H9 (cell line): ENCODE measurements around the gene GTPBP6. TPM values are rescaled to one million over a fixed set of nuclear protein-coding genes. Genes with fewer than 3 reads are reported as not detected.

Experiments used
- DNase-seq: peaks from one replicate; pipeline ENCODE4 v3.0.0-alpha.2; 2017
- H2AFZ ChIP-seq: one replicate; pipeline ENCODE4 v1.6.1; 2013; ENCODE audit warnings: mild to moderate bottlenecking, low read length, control low read depth, moderate library complexity
- H2AK5ac ChIP-seq: 2 replicates; pipeline ENCODE4 v1.6.1; 2013; ENCODE audit warnings: low read length, control low read depth, mixed read lengths; ENCODE audit not compliant: insufficient read length
- H2BK120ac ChIP-seq: one replicate; pipeline ENCODE4 v1.6.1; 2013; ENCODE audit warnings: low read depth, mild to moderate bottlenecking, low read length, control low read depth, inconsistent platforms; ENCODE audit not compliant: poor library complexity, severe bottlenecking
- H2BK12ac ChIP-seq: 2 replicates; pipeline ENCODE4 v1.6.1; 2013; ENCODE audit warnings: low read length, control low read depth, mixed read lengths, low read depth; ENCODE audit not compliant: insufficient read length
- H2BK15ac ChIP-seq: 2 replicates; pipeline ENCODE4 v1.6.1; 2013; ENCODE audit warnings: low read depth, low read length, control low read depth
- H2BK20ac ChIP-seq: one replicate; pipeline ENCODE4 v1.6.1; 2013; ENCODE audit warnings: low read depth, mild to moderate bottlenecking, low read length, control low read depth, inconsistent platforms; ENCODE audit not compliant: poor library complexity, severe bottlenecking
- H2BK5ac ChIP-seq: 2 replicates; pipeline ENCODE4 v1.6.1; 2013; ENCODE audit warnings: low read length, control low read depth, mixed read lengths; ENCODE audit not compliant: insufficient read length
- H3K14ac ChIP-seq: 2 replicates; pipeline ENCODE4 v1.6.1; 2013; ENCODE audit warnings: low read length, control low read depth; ENCODE audit not compliant: insufficient read depth
- H3K18ac ChIP-seq: 2 replicates; pipeline ENCODE4 v1.6.1; 2013; ENCODE audit warnings: low read depth, mild to moderate bottlenecking, mixed read lengths, low read length, control low read depth; ENCODE audit not compliant: insufficient read length
- H3K23ac ChIP-seq: 2 replicates; pipeline ENCODE4 v1.6.1; 2013; ENCODE audit warnings: low read length, control low read depth, mixed read lengths, low read depth; ENCODE audit not compliant: insufficient read length
- H3K23me2 ChIP-seq: 2 replicates; pipeline ENCODE4 v1.6.1; 2013; ENCODE audit warnings: low read depth, mild to moderate bottlenecking, mixed read lengths, low read length, control low read depth; ENCODE audit not compliant: insufficient read length, poor library complexity, severe bottlenecking
- H3K27ac ChIP-seq: 2 replicates; pipeline ENCODE4 v1.5.1; 2013; ENCODE audit warnings: low read length, control low read depth, mixed read lengths, low read depth; ENCODE audit not compliant: insufficient read length
- H3K27me3 ChIP-seq: 2 replicates; pipeline ENCODE4 v1.6.1; 2013; ENCODE audit warnings: low read length, control low read depth, inconsistent platforms; ENCODE audit not compliant: insufficient read depth
- H3K4ac ChIP-seq: 2 replicates; pipeline ENCODE4 v1.6.1; 2013; ENCODE audit warnings: low read depth, mild to moderate bottlenecking, control low read depth, inconsistent platforms, low read length, moderate library complexity
- H3K4me1 ChIP-seq: 2 replicates; pipeline ENCODE4 v1.6.1; 2013; ENCODE audit warnings: low read length, control low read depth, inconsistent platforms; ENCODE audit not compliant: insufficient read depth
- H3K4me2 ChIP-seq: 2 replicates; pipeline ENCODE4 v1.6.1; 2013; ENCODE audit warnings: low read length, control low read depth, mixed read lengths; ENCODE audit not compliant: insufficient read length, insufficient read depth
- H3K56ac ChIP-seq: 2 replicates; pipeline ENCODE4 v1.6.1; 2013; ENCODE audit warnings: low read depth, mild to moderate bottlenecking, mixed read lengths, low read length, control low read depth; ENCODE audit not compliant: insufficient read length
- H3K79me1 ChIP-seq: 2 replicates; pipeline ENCODE4 v1.6.1; 2013; ENCODE audit warnings: low read depth, mild to moderate bottlenecking, moderate library complexity, low read length, control low read depth, inconsistent platforms; ENCODE audit not compliant: insufficient read depth, poor library complexity, severe bottlenecking
- H3K79me2 ChIP-seq: 2 replicates; pipeline ENCODE4 v1.6.1; 2013; ENCODE audit warnings: low read length, control low read depth, inconsistent platforms; ENCODE audit not compliant: insufficient read depth
- H3K9ac ChIP-seq: 2 replicates; pipeline ENCODE4 v1.6.1; 2013; ENCODE audit warnings: low read length, control low read depth, mixed read lengths; ENCODE audit not compliant: insufficient read length; ENCODE audit errors: extremely low read depth
- H3K9me3 ChIP-seq: one replicate; pipeline ENCODE4 v1.6.1; 2013; ENCODE audit warnings: low read depth, low read length, inconsistent platforms; ENCODE audit not compliant: control insufficient read depth
- H3T11ph ChIP-seq: one replicate; pipeline ENCODE4 v1.6.1; 2013; ENCODE audit warnings: mild to moderate bottlenecking, low read length, control low read depth, inconsistent platforms
- H4K20me1 ChIP-seq: one replicate; pipeline ENCODE4 v1.6.1; 2013; ENCODE audit not compliant: control insufficient read depth, insufficient read length, insufficient read depth
- H4K5ac ChIP-seq: 2 replicates; pipeline ENCODE4 v1.6.1; 2013; ENCODE audit warnings: low read depth, mild to moderate bottlenecking, mixed read lengths, low read length, control low read depth; ENCODE audit not compliant: insufficient read length
- H4K8ac ChIP-seq: replicated peaks from 2 replicates; pipeline ENCODE4 v1.6.1; 2013; ENCODE audit warnings: low read length, control low read depth, mixed read lengths, low read depth; ENCODE audit not compliant: insufficient read length
- H4K91ac ChIP-seq: 2 replicates; pipeline ENCODE4 v1.6.1; 2013; ENCODE audit warnings: low read depth, mild to moderate bottlenecking, moderate library complexity, mixed read lengths, low read length, control low read depth; ENCODE audit not compliant: insufficient read length
- H3K27ac Mint-ChIP-seq, 3 experiments: 2 replicates in 2 of 3; 3 replicates in 1 of 3; pipeline ENCODE4 v1.8.0; 2020 to 2021; ENCODE audit warnings: mixed read lengths in 3 of 3, mild to moderate bottlenecking in 1 of 3, moderate library complexity in 1 of 3
- H3K27me3 Mint-ChIP-seq: 2 replicates; pipeline ENCODE4 v1.8.0; 2021; ENCODE audit warnings: low read depth, mild to moderate bottlenecking, moderate library complexity, mixed read lengths
- H3K36me3 Mint-ChIP-seq, 3 experiments: 2 replicates in 2 of 3; 3 replicates in 1 of 3; pipeline ENCODE4 v1.8.0; 2020 to 2021; ENCODE audit warnings: low read depth in 3 of 3, mixed read lengths in 3 of 3; ENCODE audit not compliant: insufficient read depth in 1 of 3
- H3K4me1 Mint-ChIP-seq, 2 experiments: 2 replicates each; pipeline ENCODE4 v1.8.0; 2020; ENCODE audit warnings: mixed read lengths in 2 of 2
- H3K4me3 Mint-ChIP-seq, 2 experiments: 2 replicates in 1 of 2; 3 replicates in 1 of 2; pipeline ENCODE4 v1.8.0; 2020 to 2021; ENCODE audit warnings: mild to moderate bottlenecking in 2 of 2, mixed read lengths in 2 of 2, moderate library complexity in 1 of 2
- H3K9me3 Mint-ChIP-seq, 2 experiments: 2 replicates in 1 of 2; 3 replicates in 1 of 2; pipeline ENCODE4 v1.8.0; 2020; ENCODE audit warnings: mild to moderate bottlenecking in 2 of 2, mixed read lengths in 2 of 2, moderate library complexity in 1 of 2
- WGBS: extraction: QIAGEN DNeasy Blood & Tissue Kit; methylation state at CpG from one replicate; pipeline ENCODE4 v1.1.7; 2013; ENCODE audit warnings: missing lambda C conversion rate, low lambda C conversion rate, mixed read lengths; ENCODE audit not compliant: insufficient read length; ENCODE audit errors: extremely low coverage; 5-methylcytosine and 5-hydroxymethylcytosine counted together
- total RNA-seq: library from RNA; stranded (reverse); gene quantifications from 2 replicates; pipeline ENCODE4 v1.2.1, GENCODE V29; 2021
- TF ChIP-seq, protein P1 (sequence below): fragments of 200-600 bp; sonication (generic); conservative IDR thresholded peaks from 3 replicates; pipeline ENCODE4 v1.8.0; 2021; ENCODE audit warnings: antibody characterized with exemption, mild to moderate bottlenecking

The GTPBP6 gene
- total RNA-seq, 1 experiment from 2014 or later = 64.0 TPM

DNA sequence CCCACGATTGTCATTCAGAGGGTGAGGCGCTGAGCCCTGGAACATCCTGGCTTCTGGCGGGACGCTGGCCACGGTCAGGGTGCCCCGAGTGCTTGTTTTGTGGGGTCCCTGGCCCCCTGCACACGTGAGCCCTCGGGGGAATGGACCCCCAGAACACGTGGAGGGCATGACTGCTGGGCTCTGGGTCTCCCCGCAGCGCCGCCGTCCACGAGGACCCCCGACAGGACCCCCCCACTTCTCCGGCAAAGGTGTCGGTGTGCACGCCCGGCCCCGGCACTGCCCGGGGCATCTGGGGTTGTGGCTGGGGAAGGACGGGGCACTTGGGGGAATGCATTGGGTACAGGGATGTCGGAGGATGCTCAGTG, 13.9 kb upstream of the GTPBP6 start:
- H2BK120ac ChIP-seq = no peak overlapping the region
- H3K9me3 Mint-ChIP-seq = peaks cover 6 to 7% of the 10 kb centered on the region in 2 experiments; a peak in 4 of 5 replicates
- H3K4me1 Mint-ChIP-seq = 0 out of 4 replicates have a peak, but pooled peaks cover 0 to 2% of the 10 kb centered on the region in 2 experiments
- H3K18ac ChIP-seq = no peak overlapping the region
- H3K23ac ChIP-seq = no peak overlapping the region
- H3K9ac ChIP-seq = no peak overlapping the region
- H2BK5ac ChIP-seq = no peak overlapping the region
- H4K5ac ChIP-seq = no peak overlapping the region
- TF ChIP-seq, protein P1, sequence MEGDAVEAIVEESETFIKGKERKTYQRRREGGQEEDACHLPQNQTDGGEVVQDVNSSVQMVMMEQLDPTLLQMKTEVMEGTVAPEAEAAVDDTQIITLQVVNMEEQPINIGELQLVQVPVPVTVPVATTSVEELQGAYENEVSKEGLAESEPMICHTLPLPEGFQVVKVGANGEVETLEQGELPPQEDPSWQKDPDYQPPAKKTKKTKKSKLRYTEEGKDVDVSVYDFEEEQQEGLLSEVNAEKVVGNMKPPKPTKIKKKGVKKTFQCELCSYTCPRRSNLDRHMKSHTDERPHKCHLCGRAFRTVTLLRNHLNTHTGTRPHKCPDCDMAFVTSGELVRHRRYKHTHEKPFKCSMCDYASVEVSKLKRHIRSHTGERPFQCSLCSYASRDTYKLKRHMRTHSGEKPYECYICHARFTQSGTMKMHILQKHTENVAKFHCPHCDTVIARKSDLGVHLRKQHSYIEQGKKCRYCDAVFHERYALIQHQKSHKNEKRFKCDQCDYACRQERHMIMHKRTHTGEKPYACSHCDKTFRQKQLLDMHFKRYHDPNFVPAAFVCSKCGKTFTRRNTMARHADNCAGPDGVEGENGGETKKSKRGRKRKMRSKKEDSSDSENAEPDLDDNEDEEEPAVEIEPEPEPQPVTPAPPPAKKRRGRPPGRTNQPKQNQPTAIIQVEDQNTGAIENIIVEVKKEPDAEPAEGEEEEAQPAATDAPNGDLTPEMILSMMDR = no peak
- H2BK15ac ChIP-seq = no peak overlapping the region
- H4K8ac ChIP-seq = no peak overlapping the region
- H3K36me3 Mint-ChIP-seq = peaks cover 9 to 27% (median 18%) of the 10 kb centered on the region in 3 experiments
- no peaks in the 10 kb centered on the region; the same call in 1 of the 2 replicates for H3K27me3 Mint-ChIP-seq
- no CpG with 5 or more reads among the region's 23 CpGs for whole genome bisulfite sequencing
- no peak overlapping the region for H3K4ac ChIP-seq
- no peak overlapping the region for H2AK5ac ChIP-seq
- H2BK12ac ChIP-seq = no peak overlapping the region
- H3T11ph ChIP-seq = no peak overlapping the region
- no peaks in the 10 kb centered on the region for H3K79me1 ChIP-seq
- no peaks in the 10 kb centered on the region for H3K9me3 ChIP-seq
- H4K20me1 ChIP-seq = no peaks in the 10 kb centered on the region
- H3K14ac ChIP-seq = no peak overlapping the region
- H3K23me2 ChIP-seq = no peaks in the 10 kb centered on the region
- no peaks in the 10 kb centered on the region for H3K27me3 ChIP-seq
- no peak overlapping the region for H2AFZ ChIP-seq
- no peaks in the 10 kb centered on the region for H3K4me1 ChIP-seq
- H4K91ac ChIP-seq = no peak overlapping the region
- H2BK20ac ChIP-seq = no peak overlapping the region
- H3K27ac ChIP-seq = no peak overlapping the region
- DNase-seq = no peak
- no peaks in the 10 kb centered on the region for H3K79me2 ChIP-seq
- H3K4me3 Mint-ChIP-seq = no peak overlapping the region
- H3K56ac ChIP-seq = no peak overlapping the region
- no peak overlapping the region for H3K27ac Mint-ChIP-seq
- no peak overlapping the region for H3K4me2 ChIP-seq
